GM23338 (cell line): ENCODE measurements around the gene GPR142. TPM values are rescaled to one million over a fixed set of nuclear protein-coding genes. Genes with fewer than 3 reads are reported as not detected.

Experiments
- ATAC-seq: fragments of 200-7000 bp; cut with Tn5 transposase; 3 replicates; pipeline ENCODE4 v1.9.1; 2020
- DNase-seq: peaks from one replicate; pipeline ENCODE4 v3.0.0-alpha.2; 2015; ENCODE audit warnings: low spot score
- H2AFZ ChIP-seq: fragments of 200-600 bp; sonication (generic); 2 replicates; pipeline ENCODE4 v1.8.0; 2016; ENCODE audit warnings: antibody characterized with exemption, mild to moderate bottlenecking, moderate library complexity
- H3F3A ChIP-seq: fragments of 200-600 bp; sonication (generic); replicated peaks from 2 replicates; pipeline ENCODE4 v1.8.0; 2017; ENCODE audit warnings: antibody characterized with exemption, mixed run types, low read depth
- H3K27ac ChIP-seq: fragments of 200-600 bp; sonication (generic); 2 replicates; pipeline ENCODE4 v1.6.1; 2016; ENCODE audit warnings: low read depth
- H3K27me3 ChIP-seq: fragments of 200-600 bp; sonication (generic); 2 replicates; pipeline ENCODE4 v1.8.0; 2016; ENCODE audit warnings: mild to moderate bottlenecking, mixed run types, moderate library complexity; ENCODE audit not compliant: insufficient read depth
- H3K36me3 ChIP-seq: fragments of 200-600 bp; sonication (generic); 2 replicates; pipeline ENCODE4 v1.8.0; 2016; ENCODE audit warnings: mild to moderate bottlenecking; ENCODE audit not compliant: insufficient read depth
- H3K4me1 ChIP-seq: fragments of 200-600 bp; sonication (generic); 2 replicates; pipeline ENCODE4 v1.8.0; 2016; ENCODE audit warnings: mild to moderate bottlenecking, moderate library complexity; ENCODE audit not compliant: insufficient read depth
- H3K4me2 ChIP-seq: fragments of 200-600 bp; sonication (generic); 2 replicates; pipeline ENCODE4 v1.7.1; 2017; ENCODE audit warnings: mixed run types
- H3K4me3 ChIP-seq: fragments of 200-600 bp; sonication (generic); 2 replicates; pipeline ENCODE4 v1.6.1; 2016; ENCODE audit warnings: mixed run types
- H3K79me2 ChIP-seq: fragments of 200-600 bp; sonication (generic); replicated peaks from 2 replicates; pipeline ENCODE4 v1.8.0; 2017; ENCODE audit warnings: mild to moderate bottlenecking; ENCODE audit not compliant: insufficient read depth
- H3K9me2 ChIP-seq: fragments of 200-600 bp; sonication (generic); 2 replicates; pipeline ENCODE4 v1.8.0; 2017; ENCODE audit not compliant: insufficient read depth
- H4K20me1 ChIP-seq: fragments of 200-600 bp; sonication (generic); replicated peaks from 2 replicates; pipeline ENCODE4 v1.8.0; 2017; ENCODE audit warnings: mild to moderate bottlenecking; ENCODE audit not compliant: insufficient read depth
- H3K27ac Mint-ChIP-seq: 2 replicates; pipeline ENCODE4 v1.8.0; 2020; ENCODE audit warnings: inconsistent platforms, mild to moderate bottlenecking, moderate library complexity, mixed read lengths
- H3K27me3 Mint-ChIP-seq: 3 replicates; pipeline ENCODE4 v1.8.0; 2022; ENCODE audit warnings: low read depth, mild to moderate bottlenecking, moderate library complexity, mixed read lengths, inconsistent platforms; ENCODE audit not compliant: insufficient read depth, poor library complexity
- H3K36me3 Mint-ChIP-seq: 3 replicates; pipeline ENCODE4 v1.8.0; 2021; ENCODE audit warnings: low read depth, mild to moderate bottlenecking, inconsistent platforms, moderate library complexity, mixed read lengths
- H3K4me1 Mint-ChIP-seq: 3 replicates; pipeline ENCODE4 v1.8.0; 2020; ENCODE audit warnings: mild to moderate bottlenecking, inconsistent platforms, mixed read lengths
- H3K4me3 Mint-ChIP-seq: 3 replicates; pipeline ENCODE4 v1.8.0; 2021; ENCODE audit warnings: moderate library complexity, mild to moderate bottlenecking, inconsistent platforms, mixed read lengths
- H3K9me3 Mint-ChIP-seq: 3 replicates; pipeline ENCODE4 v1.8.0; 2020; ENCODE audit warnings: moderate library complexity, mild to moderate bottlenecking, inconsistent platforms, mixed read lengths
- CREB1 ChIP-seq: fragments of 250-450 bp; sonication (Bioruptor Pico); IDR thresholded peaks from 2 replicates; pipeline ENCODE4 v1.5.0; 2020; ENCODE audit warnings: low read depth, mild to moderate bottlenecking, moderate library complexity
- CTCF ChIP-seq, 2 experiments: fragments of 200-600 bp in 1 of 2; sonication (generic) in 1 of 2; conservative IDR thresholded peaks; 2 replicates each; pipeline versions ENCODE4 v1.5.1 to v1.6.1; 2016 to 2017; ENCODE audit warnings: antibody characterized with exemption in 2 of 2, low read depth in 2 of 2, mild to moderate bottlenecking in 2 of 2, moderate library complexity in 1 of 2
- EZH2 ChIP-seq: fragments of 200-600 bp; sonication (generic); IDR thresholded peaks from one replicate; pipeline ENCODE4 v1.8.0; 2017; ENCODE audit warnings: antibody characterized with exemption, mild to moderate bottlenecking, low read depth; ENCODE audit not compliant: unreplicated experiment
- EZH2phosphoT487 ChIP-seq: fragments of 200-600 bp; sonication (generic); IDR thresholded peaks from one replicate; pipeline ENCODE4 v1.8.1; 2018; ENCODE audit warnings: antibody characterized with exemption; ENCODE audit not compliant: unreplicated experiment
- JUNB ChIP-seq: IDR thresholded peaks from one replicate; pipeline ENCODE4 v1.6.1; 2016; ENCODE audit warnings: antibody characterized with exemption; ENCODE audit not compliant: unreplicated experiment
- NANOG ChIP-seq: IDR thresholded peaks from 2 replicates; pipeline ENCODE4 v1.6.1; 2016; ENCODE audit warnings: antibody characterized with exemption, borderline replicate concordance
- POLR2AphosphoS5 ChIP-seq: IDR thresholded peaks from 2 replicates; pipeline ENCODE4 v1.6.1; 2016; ENCODE audit warnings: antibody characterized with exemption, low read depth
- REST ChIP-seq: IDR thresholded peaks from one replicate; pipeline ENCODE4 v1.6.1; 2018; ENCODE audit warnings: antibody characterized with exemption; ENCODE audit not compliant: unreplicated experiment
- STAT1 ChIP-seq: IDR thresholded peaks from one replicate; pipeline ENCODE4 v1.6.1; 2016; ENCODE audit warnings: antibody characterized with exemption; ENCODE audit not compliant: unreplicated experiment
- ZNF114 ChIP-seq: fragments of 250-450 bp; sonication (Bioruptor Pico); IDR thresholded peaks from 2 replicates; pipeline ENCODE4 v1.5.0; 2020; ENCODE audit warnings: mild to moderate bottlenecking, moderate library complexity
- ZNF331 ChIP-seq: fragments of 250-450 bp; sonication (Bioruptor Pico); IDR thresholded peaks from 2 replicates; pipeline ENCODE4 v1.5.0; 2020; ENCODE audit warnings: low read depth, mild to moderate bottlenecking, moderate library complexity
- polyA plus RNA-seq: library from polyadenylated mRNA; unstranded; fragments of >200 nt; fragmentation: Nextera tagmentation; extraction: Ambion mirVana; gene quantifications from 2 replicates; pipeline ENCODE4 v1.2.1, GENCODE V29; 2016
- total RNA-seq: library from RNA; depleted of rRNA; stranded (reverse); fragments of >200 nt; shearing (Covaris generic); gene quantifications from 2 replicates; pipeline ENCODE4 v1.2.3, GENCODE V29; 2014

The GPR142 gene
- total and polyA plus RNA-seq, 2 experiments from 2014 or later = not detected

- peaks cover 11% of the 10 kb centered on the region for H3K27me3 Mint-ChIP-seq
- Histone ChIP-seq H3K4me1 (peaks cover 14% of the 10 kb centered on the region), H3F3A (0 out of 2 replicates have a peak, but pooled peaks cover 4% of the 10 kb centered on the region), H3K27ac (no peak overlapping the region), H3K9me2 (no peaks in the 10 kb centered on the region), H3K4me2 (no peak overlapping the region), H3K4me3 (no peak overlapping the region), H4K20me1 (no peaks in the 10 kb centered on the region), H2AFZ (no peak overlapping the region), H3K79me2 (no peaks in the 10 kb centered on the region), H3K36me3 (no peaks in the 10 kb centered on the region), H3K27me3 (no peaks in the 10 kb centered on the region)
- ATAC-seq (no peak), DNase-seq (no peak)
- H3K4me1 Mint-ChIP-seq = peaks cover 18% of the 10 kb centered on the region
- H3K27ac Mint-ChIP-seq = no peak overlapping the region
- H3K9me3 Mint-ChIP-seq = peaks cover 4% of the 10 kb centered on the region; the same call in 1 of the 3 replicates
- TF ChIP-seq STAT1 = no peak
- TF ChIP-seq CTCF (conservative IDR thresholded peaks at IDR 0.05; ENCODE audit: low read depth in 2 of 2) = peak in 1 of 2 experiments; percentile 35; a peak in 2 of 4 replicates
- H3K36me3 Mint-ChIP-seq = no peaks in the 10 kb centered on the region
- H3K4me3 Mint-ChIP-seq = no peak overlapping the region
These were observed 41.0 kb downstream of the GPR142 start for GRCh38 chr17:74408262-74408661.

- Mint-ChIP-seq H3K36me3 (no peaks in the 10 kb centered on the region), H3K27ac (no peak overlapping the region), H3K4me1 (peaks cover 13% of the 10 kb centered on the region), H3K4me3 (no peak overlapping the region), H3K9me3 (peaks cover 4% of the 10 kb centered on the region; the same call in 1 of the 3 replicates), H3K27me3 (peaks cover 11% of the 10 kb centered on the region)
- H3K4me2 ChIP-seq = no peak overlapping the region
- H2AFZ ChIP-seq = no peak overlapping the region
- H3K36me3 ChIP-seq = no peaks in the 10 kb centered on the region
- peaks cover 10% of the 10 kb centered on the region for H3K4me1 ChIP-seq
- no peak overlapping the region for H3K27ac ChIP-seq
- DNase-seq = no peak
- no peak overlapping the region for H3K4me3 ChIP-seq
- no peak for ATAC-seq
- no peaks in the 10 kb centered on the region for H4K20me1 ChIP-seq
- H3K9me2 ChIP-seq = no peaks in the 10 kb centered on the region
- no peaks in the 10 kb centered on the region for H3F3A ChIP-seq
- no peaks in the 10 kb centered on the region for H3K79me2 ChIP-seq
- no peaks in the 10 kb centered on the region for H3K27me3 ChIP-seq
- TF ChIP-seq CTCF (conservative IDR thresholded peaks at IDR 0.05; ENCODE audit: low read depth in 2 of 2) (no peak), NANOG (no peak), POLR2AphosphoS5 (no peak), STAT1 (no peak), JUNB (no peak), REST (no peak), ZNF331 (CRISPR knock-in tag) (no peak), ZNF114 (CRISPR knock-in tag) (no peak), EZH2 (no peak), EZH2phosphoT487 (no peak), CREB1 (no peak)
These were observed 41.5 kb downstream of the GPR142 start for GRCh38 chr17:74408815-74409214.
